Effector memory CD4-positive, alpha-beta T cell (primary cell): ENCODE measurements around the gene NAAA.
"Not testable (repeated sequence)": the region's sequence is repeated elsewhere in the genome, so short reads cannot be mapped to it uniquely, and the experiment has no call there.

Experiments
- DNase-seq, 3 donors: peaks; one replicate each; pipeline ENCODE4 v3.0.0-alpha.2; 2020
- H3K27ac ChIP-seq: 2 replicates; pipeline ENCODE4 v1.7.0; 2013; ENCODE audit warnings: mild to moderate bottlenecking, low read length, moderate library complexity; ENCODE audit not compliant: insufficient read depth, poor library complexity, severe bottlenecking
- H3K27me3 ChIP-seq: replicated peaks from 2 replicates; pipeline ENCODE4 v1.7.0; 2013; ENCODE audit warnings: mild to moderate bottlenecking, low read length; ENCODE audit not compliant: insufficient read depth, control insufficient read depth, poor library complexity, severe bottlenecking
- H3K36me3 ChIP-seq: 2 replicates; pipeline ENCODE4 v1.7.0; 2013; ENCODE audit warnings: mild to moderate bottlenecking, low read length, moderate library complexity; ENCODE audit not compliant: control insufficient read depth, insufficient read depth
- H3K4me1 ChIP-seq: 2 replicates; pipeline ENCODE4 v1.7.0; 2013; ENCODE audit warnings: low read length, mild to moderate bottlenecking; ENCODE audit not compliant: control insufficient read depth, insufficient read depth, poor library complexity, severe bottlenecking
- H3K4me3 ChIP-seq: 2 replicates; pipeline ENCODE4 v1.7.0; 2013; ENCODE audit warnings: low read length, low read depth, mild to moderate bottlenecking; ENCODE audit not compliant: insufficient read depth, poor library complexity, severe bottlenecking
- H3K9me3 ChIP-seq: 2 replicates; pipeline ENCODE4 v1.7.0; 2013; ENCODE audit warnings: mild to moderate bottlenecking, low read length, moderate library complexity; ENCODE audit not compliant: control insufficient read depth

The NAAA gene

GRCh38 chr4:75954811-75955210 is 14.0 kb upstream of the NAAA start:
- H3K36me3 ChIP-seq = peaks cover 60% of the 10 kb centered on the region
- not testable (repeated sequence) for H3K27ac ChIP-seq, H3K4me3 ChIP-seq, H3K9me3 ChIP-seq, H3K4me1 ChIP-seq, DNase-seq, H3K27me3 ChIP-seq

GRCh38 chr4:75953509-75953908 is 12.7 kb upstream of the NAAA start:
- no peak overlapping the region for H3K27ac ChIP-seq
- DNase-seq = no peak
- H3K36me3 ChIP-seq = peaks cover 54% of the 10 kb centered on the region
- no peak overlapping the region for H3K4me3 ChIP-seq
- H3K4me1 ChIP-seq = no peaks in the 10 kb centered on the region
- no peaks in the 10 kb centered on the region for H3K9me3 ChIP-seq
- no peaks in the 10 kb centered on the region for H3K27me3 ChIP-seq

GRCh38 chr4:75950213-75950815 is 9.5 kb upstream of the NAAA start:
- Histone ChIP-seq H3K4me1 (no peaks in the 10 kb centered on the region), H3K36me3 (peaks cover 23% of the 10 kb centered on the region), H3K4me3 (no peak overlapping the region), H3K9me3 (no peaks in the 10 kb centered on the region), H3K27ac (no peak overlapping the region), H3K27me3 (no peaks in the 10 kb centered on the region)
- DNase-seq = no peak

GRCh38 chr4:75948822-75949444 is 8.1 kb upstream of the NAAA start:
- Histone ChIP-seq H3K27ac (no peak overlapping the region), H3K9me3 (no peaks in the 10 kb centered on the region), H3K4me1 (no peaks in the 10 kb centered on the region), H3K36me3 (peaks cover 23% of the 10 kb centered on the region), H3K27me3 (no peaks in the 10 kb centered on the region), H3K4me3 (no peak overlapping the region)
- DNase-seq = no peak

- H3K36me3 ChIP-seq = peaks cover 13% of the 10 kb centered on the region
- H3K27me3 ChIP-seq = no peaks in the 10 kb centered on the region
- peak overlapping the region; percentile 100 for H3K4me3 ChIP-seq
- peak overlapping the region; percentile 83 for H3K27ac ChIP-seq
- peak; percentile 61 to 72 (median 70) for DNase-seq
- H3K4me1 ChIP-seq = peaks cover 3% of the 10 kb centered on the region
- H3K9me3 ChIP-seq = no peaks in the 10 kb centered on the region
Observed at GRCh38 chr4:75939890-75940691, 722 bp downstream of the NAAA start.

GRCh38 chr4:75935628-75936027 is 5.2 kb downstream of the NAAA start:
- H3K27me3 ChIP-seq = no peaks in the 10 kb centered on the region
- H3K36me3 ChIP-seq = peaks cover 32% of the 10 kb centered on the region
- no peak overlapping the region for H3K27ac ChIP-seq
- no peak overlapping the region for H3K4me3 ChIP-seq
- DNase-seq = no peak
- no peaks in the 10 kb centered on the region for H3K9me3 ChIP-seq
- peaks cover 3% of the 10 kb centered on the region for H3K4me1 ChIP-seq

GRCh38 chr4:75930152-75930551 is 10.7 kb downstream of the NAAA start:
- H3K9me3 ChIP-seq = no peaks in the 10 kb centered on the region
- H3K4me3 ChIP-seq = no peak overlapping the region
- H3K36me3 ChIP-seq = peaks cover 48% of the 10 kb centered on the region
- no peaks in the 10 kb centered on the region for H3K27me3 ChIP-seq
- H3K27ac ChIP-seq = no peak overlapping the region
- H3K4me1 ChIP-seq = no peaks in the 10 kb centered on the region
- no peak for DNase-seq

- H3K27me3 ChIP-seq, H3K27ac ChIP-seq, H3K9me3 ChIP-seq, DNase-seq, H3K4me3 ChIP-seq, H3K4me1 ChIP-seq: not testable (repeated sequence)
- H3K36me3 ChIP-seq = peaks cover 66% of the 10 kb centered on the region
Observed at GRCh38 chr4:75924916-75925315, 15.9 kb downstream of the NAAA start.

- peaks cover 68% of the 10 kb centered on the region for H3K36me3 ChIP-seq
Observed at GRCh38 chr4:75924309-75924827, 16.4 kb downstream of the NAAA start.

GRCh38 chr4:75922588-75922987 is 18.2 kb downstream of the NAAA start:
- Histone ChIP-seq H3K36me3 (peaks cover 66% of the 10 kb centered on the region), H3K4me1 (no peaks in the 10 kb centered on the region), H3K4me3 (no peak overlapping the region), H3K27ac (no peak overlapping the region), H3K27me3 (no peaks in the 10 kb centered on the region), H3K9me3 (no peaks in the 10 kb centered on the region)
- no peak for DNase-seq

More at GRCh38 chr4:75924309-75924827, 16.4 kb downstream of the NAAA start:
- Histone ChIP-seq H3K27me3 (no peaks in the 10 kb centered on the region), H3K9me3 (no peaks in the 10 kb centered on the region), H3K27ac (no peak overlapping the region), H3K4me3 (no peak overlapping the region), H3K4me1 (no peaks in the 10 kb centered on the region)
- DNase-seq = no peak
